Subcutaneous abdominal adipose tissue (tissue), 5 donors: ENCODE measurements around the gene CHRM5.
"Not testable (repeated sequence)": the region's sequence is repeated elsewhere in the genome, so short reads cannot be mapped to it uniquely, and the experiment has no call there.

ENCODE experiments used
- H3K27ac ChIP-seq: one replicate; pipeline ENCODE4 v1.7.0; 2013; ENCODE audit warnings: low read depth, mild to moderate bottlenecking, inconsistent platforms, low read length, moderate library complexity
- H3K27me3 ChIP-seq, 5 donors: one replicate each; pipeline ENCODE4 v1.7.0; 2013; ENCODE audit warnings: low read length in 5 of 5, inconsistent platforms in 1 of 5; ENCODE audit not compliant: control insufficient read depth in 5 of 5, insufficient read depth in 4 of 5
- H3K36me3 ChIP-seq, 5 donors: one replicate each; pipeline ENCODE4 v1.7.0; 2013; ENCODE audit warnings: low read length in 5 of 5; ENCODE audit not compliant: control insufficient read depth in 5 of 5, insufficient read depth in 5 of 5
- H3K4me1 ChIP-seq, 5 donors: one replicate each; pipeline ENCODE4 v1.7.0; 2013; ENCODE audit warnings: low read length in 5 of 5, mild to moderate bottlenecking in 3 of 5, moderate library complexity in 1 of 5; ENCODE audit not compliant: control insufficient read depth in 5 of 5, insufficient read depth in 5 of 5
- H3K4me3 ChIP-seq, 5 donors: one replicate each; pipeline ENCODE4 v1.7.0; 2013; ENCODE audit warnings: low read length in 5 of 5, low read depth in 1 of 5
- H3K9ac ChIP-seq, 5 donors: one replicate each; pipeline ENCODE4 v1.7.0; 2013; ENCODE audit warnings: low read length in 5 of 5, mild to moderate bottlenecking in 4 of 5, moderate library complexity in 3 of 5
- H3K9me3 ChIP-seq, 5 donors: one replicate each; pipeline ENCODE4 v1.7.0; 2013; ENCODE audit warnings: low read length in 5 of 5; ENCODE audit not compliant: control insufficient read depth in 5 of 5
- donor health status: healthy.
- donor health status: healthy.
- donor health status: healthy.
- donor health status: healthy.
- donor health status: healthy.

The CHRM5 gene

DNA sequence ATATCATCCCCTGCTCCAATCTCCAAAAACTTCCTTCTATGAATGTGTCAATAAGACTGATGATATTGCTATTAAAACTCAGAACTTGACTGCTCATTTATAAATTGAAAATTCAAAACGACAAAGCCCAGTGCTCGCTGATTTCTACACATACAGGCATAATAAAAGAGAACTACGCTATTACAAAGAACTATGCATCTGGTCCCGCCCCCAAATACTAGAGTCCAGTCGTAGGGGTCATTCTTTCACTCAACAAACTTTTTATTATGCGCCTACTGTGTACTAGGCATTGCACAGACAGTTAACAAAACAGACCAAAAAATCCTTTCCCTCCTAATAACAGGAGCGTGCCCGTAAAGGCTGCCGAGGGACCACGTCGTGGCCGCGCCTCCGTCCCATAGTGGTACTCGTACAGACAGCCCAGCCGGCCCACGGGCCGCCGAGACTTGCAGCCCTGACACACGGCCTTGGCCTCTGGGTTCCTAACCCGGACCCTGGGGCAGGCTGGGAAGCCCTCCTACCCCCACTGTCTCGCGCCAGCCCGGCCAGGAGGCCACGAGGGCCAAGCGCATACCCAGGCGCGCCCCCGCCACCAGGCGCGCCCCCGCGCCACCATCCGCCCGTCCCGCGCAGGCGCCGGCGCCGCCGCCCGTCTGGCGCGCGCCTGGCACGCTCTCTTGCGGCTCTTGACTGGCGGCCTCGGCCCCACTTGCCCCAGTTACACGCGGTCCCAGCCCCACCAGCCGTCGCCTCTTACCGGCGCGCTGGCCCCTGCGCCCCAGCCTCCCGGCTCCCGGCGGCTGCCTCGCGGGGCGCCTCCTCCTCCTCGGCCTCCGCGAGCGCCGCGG, 70.0 kb downstream of the CHRM5 start:
- Histone ChIP-seq H3K36me3 (no peaks in the 10 kb centered on the region), H3K4me3 (peak overlapping the region; percentile 84 to 94 (median 93)), H3K9ac (peak overlapping the region; percentile 71 to 93 (median 89)), H3K27ac (peak overlapping the region; percentile 85), H3K9me3 (no peaks in the 10 kb centered on the region), H3K27me3 (no peaks in the 10 kb centered on the region), H3K4me1 (peaks cover 5 to 15% (median 12%) of the 10 kb centered on the region in 5 donors)

DNA sequence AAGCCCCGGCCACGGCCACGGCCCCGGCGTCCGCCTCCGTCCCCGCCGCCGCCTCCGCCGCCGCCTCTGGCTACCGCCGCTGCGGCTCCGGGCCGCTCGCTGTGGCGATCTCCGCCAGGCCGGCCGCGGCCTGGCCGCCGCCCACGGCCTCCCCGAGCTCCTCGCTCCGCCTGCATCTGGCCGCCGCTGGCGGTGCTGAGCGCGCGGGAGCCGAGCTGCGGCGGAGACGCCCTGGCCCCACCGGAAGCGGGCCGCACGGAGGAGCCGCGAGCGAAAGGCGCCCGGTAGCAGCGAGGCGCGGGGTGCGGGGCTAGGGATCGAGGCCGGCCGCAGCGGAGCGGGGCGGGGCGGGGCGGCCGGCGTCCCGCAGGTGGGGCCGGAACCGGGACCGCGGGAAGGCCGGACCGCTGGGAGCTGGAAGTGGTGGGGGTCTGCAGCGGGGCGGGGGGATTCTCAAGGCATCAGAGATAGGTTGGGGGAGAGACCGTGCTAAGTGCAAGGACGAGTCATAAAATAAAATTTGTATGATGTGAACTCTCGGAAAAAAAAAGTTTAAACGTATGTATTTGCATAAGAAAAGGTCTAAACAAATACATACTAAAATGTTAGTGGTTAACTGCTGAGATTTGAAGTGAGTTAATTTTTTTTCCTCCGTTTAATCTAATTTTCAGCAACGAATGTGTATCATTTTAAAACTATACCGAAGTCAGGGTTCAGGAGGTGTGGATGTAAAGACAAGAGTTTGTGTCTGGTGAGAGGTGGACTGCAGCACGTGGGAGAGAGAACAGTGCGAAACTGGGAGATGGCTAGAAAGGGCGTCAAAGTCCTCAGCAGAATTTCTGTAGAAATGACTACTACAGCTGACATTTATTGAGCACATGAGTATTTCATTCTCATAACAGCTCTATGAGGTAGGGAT, 70.8 kb downstream of the CHRM5 start, which contains the start of gene AVEN:
TSS of gene AVEN (minus strand) at position 334 of the 919 bp plus-strand sequence. CDS start at position 176, 158 bp downstream.
- Histone ChIP-seq H3K27ac (peak within 1 kb of the TSS; percentile 85), H3K9me3 (no peaks in the 10 kb centered on the region), H3K36me3 (no peaks in the 10 kb centered on the region), H3K4me1 (peaks cover 5 to 15% (median 12%) of the 10 kb centered on the region in 5 donors), H3K4me3 (peak within 1 kb of the TSS; percentile 84 to 94 (median 93)), H3K9ac (peak within 1 kb of the TSS; percentile 71 to 93 (median 89)), H3K27me3 (no peaks in the 10 kb centered on the region)

DNA sequence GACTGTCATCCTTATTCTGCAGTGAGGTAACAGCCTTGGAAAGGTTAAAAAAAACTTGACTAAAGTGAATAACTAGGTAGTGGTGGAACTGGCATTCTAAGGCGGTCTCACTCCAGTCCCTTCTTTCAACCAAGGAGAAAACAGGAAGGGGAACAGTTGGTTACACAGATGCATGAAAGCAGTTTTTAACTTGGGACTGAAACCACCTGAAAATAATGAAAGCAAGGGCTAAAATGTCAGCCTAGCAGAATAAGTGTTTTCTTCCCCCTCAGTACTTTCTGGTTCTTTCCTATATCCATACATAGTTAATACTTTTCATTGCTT, 71.5 kb downstream of the CHRM5 start:
- H3K4me1 ChIP-seq = peaks cover 5 to 15% (median 12%) of the 10 kb centered on the region in 5 donors
- H3K9me3 ChIP-seq = no peaks in the 10 kb centered on the region
- peak overlapping the region; percentile 30 to 86 (median 45) for H3K9ac ChIP-seq
- no peaks in the 10 kb centered on the region for H3K36me3 ChIP-seq
- H3K27me3 ChIP-seq = no peaks in the 10 kb centered on the region
- peak overlapping the region; percentile 65 to 94 (median 93) for H3K4me3 ChIP-seq
- H3K27ac ChIP-seq = no peak overlapping the region

DNA sequence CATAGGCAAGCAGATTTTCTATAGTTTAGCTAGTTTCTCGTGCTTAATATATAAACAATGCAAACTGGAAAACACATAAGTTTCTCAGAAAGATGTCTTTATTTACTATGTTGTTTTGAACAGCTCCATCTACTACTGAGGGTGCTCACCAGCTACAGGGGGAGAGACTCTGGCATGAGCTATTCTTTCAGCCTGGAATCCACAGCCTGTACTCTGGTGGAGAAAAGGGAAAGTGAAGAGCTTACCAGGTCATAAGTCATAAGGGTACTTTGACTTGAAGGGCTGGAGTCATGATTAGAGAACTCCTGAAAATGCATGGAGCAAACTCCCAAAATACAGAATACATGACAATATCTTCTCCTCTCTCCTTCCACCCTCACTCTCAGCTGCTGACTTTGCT, 75.1 kb downstream of the CHRM5 start:
- no peak overlapping the region for H3K27ac ChIP-seq
- H3K4me1 ChIP-seq = peaks cover 3 to 9% (median 7%) of the 10 kb centered on the region in 5 donors
- H3K9ac ChIP-seq = no peak overlapping the region
- H3K9me3 ChIP-seq = no peaks in the 10 kb centered on the region
- no peaks in the 10 kb centered on the region for H3K27me3 ChIP-seq
- no peak overlapping the region for H3K4me3 ChIP-seq
- no peaks in the 10 kb centered on the region for H3K36me3 ChIP-seq

DNA sequence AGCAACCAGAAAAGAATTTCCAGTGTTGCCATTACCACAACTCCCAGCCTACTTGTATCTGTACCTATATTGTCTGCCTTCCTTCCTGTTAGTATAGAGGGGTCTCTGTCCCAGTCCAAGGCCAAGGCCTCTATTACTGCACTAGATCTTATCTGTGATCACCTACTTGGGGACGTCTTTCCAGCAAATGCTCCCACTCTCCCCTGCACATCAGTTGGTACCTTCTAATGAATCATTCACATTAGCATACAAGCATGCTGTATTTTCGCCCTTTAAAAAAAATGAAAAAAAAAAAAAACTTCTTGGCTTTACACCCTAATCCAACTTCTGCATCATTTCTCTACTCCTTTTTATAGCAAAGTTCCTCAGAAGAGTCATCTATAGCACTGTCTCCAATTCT, 75.5 kb downstream of the CHRM5 start:
- Histone ChIP-seq H3K9me3 (no peaks in the 10 kb centered on the region), H3K9ac (no peak overlapping the region), H3K27ac (no peak overlapping the region), H3K27me3 (no peaks in the 10 kb centered on the region), H3K36me3 (no peaks in the 10 kb centered on the region), H3K4me3 (no peak overlapping the region), H3K4me1 (peaks cover 3 to 9% (median 7%) of the 10 kb centered on the region in 5 donors)

DNA sequence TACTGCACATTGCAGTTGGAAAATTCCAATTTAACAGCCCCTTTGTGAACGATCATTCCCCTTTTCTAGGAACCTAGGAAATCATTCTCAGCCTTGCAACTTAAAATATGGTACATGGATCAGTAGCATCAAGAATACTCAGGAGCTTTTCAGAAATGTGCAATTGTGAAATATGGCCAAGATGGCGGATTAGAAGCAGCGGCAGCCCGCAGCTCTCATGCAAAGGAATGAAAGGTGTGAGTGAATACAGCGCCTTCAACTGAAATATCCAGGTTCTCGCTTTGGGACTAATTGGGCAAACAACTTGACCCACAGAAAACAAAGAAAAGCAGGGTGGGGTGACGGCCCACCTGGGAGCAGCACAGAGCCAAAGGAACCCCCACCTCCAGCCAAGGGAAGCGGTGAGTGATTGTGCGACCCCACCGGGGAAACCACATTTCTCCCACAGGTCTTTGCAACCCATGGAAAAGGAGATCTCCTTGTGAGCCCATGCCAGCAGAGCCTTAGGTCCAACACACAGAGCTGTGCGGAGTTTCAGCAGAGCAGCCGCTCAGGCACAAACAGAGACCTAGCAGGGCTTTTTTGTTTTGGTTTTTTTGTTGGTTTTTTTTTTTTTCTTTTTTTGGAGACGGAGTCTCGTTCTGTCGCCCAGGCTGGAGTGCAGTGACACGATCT, 78.3 kb downstream of the CHRM5 start:
- no peak overlapping the region for H3K4me3 ChIP-seq
- H3K9ac ChIP-seq = no peak overlapping the region
- H3K27ac ChIP-seq = no peak overlapping the region
- H3K4me1 ChIP-seq = no peaks in the 10 kb centered on the region
- no peaks in the 10 kb centered on the region for H3K27me3 ChIP-seq
- peaks cover 0 to 10% (median 5%) of the 10 kb centered on the region in 5 donors for H3K9me3 ChIP-seq
- H3K36me3 ChIP-seq = no peaks in the 10 kb centered on the region

DNA sequence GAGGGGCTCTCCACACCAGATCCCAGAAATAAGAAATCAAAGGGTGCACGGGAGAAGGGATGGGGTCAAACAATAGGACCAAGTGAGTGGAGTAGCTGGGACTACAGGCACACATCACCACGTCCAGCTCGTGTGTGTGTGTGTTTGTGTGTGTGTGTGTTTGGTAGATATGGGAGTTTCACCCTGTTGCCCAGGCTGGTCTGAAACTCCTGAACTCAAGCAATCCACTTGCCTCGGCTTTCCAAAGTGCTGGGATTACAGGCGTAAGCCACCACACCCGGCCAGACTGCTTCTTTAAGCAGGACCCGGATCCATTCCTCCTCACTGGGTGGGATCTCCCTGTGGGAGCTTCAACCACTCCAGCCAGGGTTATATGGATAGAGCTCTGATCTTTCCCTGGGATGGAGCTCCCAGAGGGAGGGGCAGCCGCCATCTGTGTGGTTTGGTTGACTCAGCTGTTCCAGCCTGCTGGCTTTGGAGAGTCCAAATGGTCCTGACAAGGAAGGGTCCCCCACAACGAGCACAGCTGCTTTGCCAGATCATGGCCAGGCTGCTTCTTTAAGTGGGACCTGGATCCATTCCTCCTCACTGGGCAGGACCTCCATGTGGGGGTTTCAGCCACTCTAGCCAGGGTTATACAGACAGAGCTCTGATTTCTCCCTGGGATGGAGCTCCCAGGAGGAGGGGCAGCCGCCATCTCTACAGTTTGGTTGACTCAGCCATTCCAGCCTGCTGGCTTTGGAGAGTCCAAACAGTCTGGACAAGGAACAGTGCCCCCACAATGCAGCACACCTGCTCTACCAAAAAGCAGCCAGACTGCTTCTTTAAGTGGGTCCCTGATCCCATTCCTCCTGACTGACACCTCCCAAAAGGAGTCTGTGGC, 79.8 kb downstream of the CHRM5 start:
- H3K36me3 ChIP-seq = no peaks in the 10 kb centered on the region
- no peaks in the 10 kb centered on the region for H3K27me3 ChIP-seq
- H3K27ac ChIP-seq = no peak overlapping the region
- H3K9ac ChIP-seq = no peak overlapping the region
- H3K4me1 ChIP-seq = no peaks in the 10 kb centered on the region
- H3K4me3 ChIP-seq = no peak overlapping the region
- H3K9me3 ChIP-seq = peaks cover 0 to 10% (median 5%) of the 10 kb centered on the region in 5 donors

DNA sequence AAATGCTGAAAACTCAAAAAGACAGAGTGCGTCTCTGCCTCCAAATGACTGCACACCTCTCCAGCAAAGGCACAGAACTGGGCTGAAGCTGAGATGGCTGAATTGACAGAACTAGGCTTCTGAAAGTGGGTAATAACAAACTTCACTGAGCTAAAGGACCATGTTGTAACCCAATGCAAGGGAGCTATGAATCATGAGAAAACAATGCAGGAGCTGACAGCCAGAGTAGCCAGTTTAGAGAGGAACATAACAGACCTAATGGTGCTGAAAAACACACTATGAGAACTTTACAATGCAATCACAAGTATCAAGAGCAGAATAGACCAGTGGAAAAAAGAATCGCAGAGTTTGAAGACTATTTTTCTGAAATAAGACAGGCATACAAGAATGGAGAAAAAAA, 80.8 kb downstream of the CHRM5 start:
- H3K27ac ChIP-seq = no peak overlapping the region
- no peak overlapping the region for H3K9ac ChIP-seq
- peaks cover 0 to 10% (median 5%) of the 10 kb centered on the region in 5 donors for H3K9me3 ChIP-seq
- no peaks in the 10 kb centered on the region for H3K4me1 ChIP-seq
- no peaks in the 10 kb centered on the region for H3K27me3 ChIP-seq
- H3K36me3 ChIP-seq = no peaks in the 10 kb centered on the region
- no peak overlapping the region for H3K4me3 ChIP-seq

DNA sequence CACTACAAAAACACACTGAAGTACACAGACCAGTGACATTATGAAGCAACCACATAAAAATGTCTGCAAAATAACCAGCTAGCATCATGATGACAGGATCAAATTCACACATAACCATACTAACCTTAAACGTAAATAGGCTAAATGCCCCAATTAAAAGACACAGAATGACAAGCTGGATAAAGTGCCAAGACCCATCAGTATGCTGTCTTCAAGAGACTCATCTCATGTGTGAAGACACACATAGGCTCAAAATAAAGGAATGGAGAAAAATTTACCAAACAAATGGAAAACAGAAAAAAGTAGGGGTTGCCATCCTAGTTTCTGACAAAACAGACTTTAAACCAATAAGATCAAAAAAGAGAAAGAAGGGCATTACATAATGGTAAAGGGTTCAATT, 82.1 kb downstream of the CHRM5 start:
- not testable (repeated sequence) for H3K27me3 ChIP-seq, H3K9me3 ChIP-seq, H3K9ac ChIP-seq, H3K27ac ChIP-seq, H3K36me3 ChIP-seq, H3K4me1 ChIP-seq, H3K4me3 ChIP-seq
